Mesothelial cell of epicardium (in vitro differentiated cells): Measurements from ENCODE around the gene TRIM71. TPM values are rescaled to one million over a fixed set of nuclear protein-coding genes. Genes with fewer than 3 reads are reported as not detected.

ENCODE experiments used
- DNase-seq, 2 experiments: peaks; one replicate each; pipeline ENCODE4 v3.0.0; 2021; ENCODE audit warnings: low spot score in 2 of 2; ENCODE audit not compliant: unreplicated experiment in 2 of 2
- H3K27ac Mint-ChIP-seq: 2 replicates; pipeline ENCODE4 v1.8.0; 2021; ENCODE audit warnings: mixed read lengths
- H3K27me3 Mint-ChIP-seq: 2 replicates; pipeline ENCODE4 v1.8.0; 2021; ENCODE audit warnings: low read depth, mixed read lengths
- H3K36me3 Mint-ChIP-seq: 2 replicates; pipeline ENCODE4 v1.8.0; 2021; ENCODE audit warnings: mixed read lengths
- H3K4me1 Mint-ChIP-seq: 2 replicates; pipeline ENCODE4 v1.8.0; 2021; ENCODE audit warnings: mixed read lengths
- H3K4me3 Mint-ChIP-seq: 2 replicates; pipeline ENCODE4 v1.8.0; 2021; ENCODE audit warnings: mild to moderate bottlenecking, moderate library complexity, mixed read lengths
- H3K9me3 Mint-ChIP-seq: 2 replicates; pipeline ENCODE4 v1.8.0; 2021; ENCODE audit warnings: mixed read lengths
- CTCF ChIP-seq: fragments of 200-600 bp; sonication (generic); IDR thresholded peaks from one replicate; pipeline ENCODE4 v1.5.0; 2021; ENCODE audit warnings: antibody characterized with exemption; ENCODE audit not compliant: unreplicated experiment
- total RNA-seq: library from RNA; stranded (reverse); gene quantifications from 3 replicates; pipeline ENCODE4 v1.2.1, GENCODE V29; 2021

The TRIM71 gene
- total RNA-seq, 1 donor from 2014 or later: 2.7 TPM

GRCh38 chr3:32903953-32904352, 86.2 kb downstream of the TRIM71 start:
- DNase-seq: no peak
- Mint-ChIP-seq H3K4me1 (no peaks in the 10 kb centered on the region), H3K27ac (no peak overlapping the region), H3K9me3 (peaks cover 5% of the 10 kb centered on the region), H3K4me3 (no peak overlapping the region), H3K36me3 (no peaks in the 10 kb centered on the region), H3K27me3 (no peaks in the 10 kb centered on the region)
- no peak for TF ChIP-seq CTCF

DNA sequence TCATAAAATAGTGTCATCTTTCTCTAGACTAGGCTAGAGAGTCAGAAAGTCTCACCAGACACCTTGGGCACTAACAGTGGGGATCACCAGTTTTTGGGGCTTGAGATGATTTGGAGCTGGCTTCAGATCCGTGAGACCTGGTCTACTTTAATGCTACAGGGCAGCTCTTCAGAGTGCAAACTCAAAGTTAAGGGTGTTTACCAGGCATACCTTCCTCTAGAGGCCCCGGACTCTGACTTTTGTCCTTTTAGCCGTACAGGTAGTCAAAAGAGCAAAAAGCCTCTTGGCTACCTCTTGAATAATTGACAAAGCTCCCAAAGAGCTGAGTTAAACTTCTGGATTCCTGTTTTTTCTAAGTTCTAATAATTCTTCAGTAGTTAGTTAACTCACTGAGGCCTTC, 92.2 kb downstream of the TRIM71 start:
- H3K36me3 Mint-ChIP-seq: no peaks in the 10 kb centered on the region
- no peak for TF ChIP-seq CTCF
- no peaks in the 10 kb centered on the region for H3K27me3 Mint-ChIP-seq
- DNase-seq: no peak
- no peak overlapping the region for H3K4me3 Mint-ChIP-seq
- H3K27ac Mint-ChIP-seq: no peak overlapping the region
- no peaks in the 10 kb centered on the region for H3K4me1 Mint-ChIP-seq
- peaks cover 4% of the 10 kb centered on the region for H3K9me3 Mint-ChIP-seq

- TF ChIP-seq CTCF: no peak
- Mint-ChIP-seq H3K27ac (no peak overlapping the region), H3K9me3 (peaks cover 4% of the 10 kb centered on the region), H3K36me3 (no peaks in the 10 kb centered on the region), H3K4me3 (no peak overlapping the region), H3K27me3 (no peaks in the 10 kb centered on the region), H3K4me1 (no peaks in the 10 kb centered on the region)
- no peak for DNase-seq
These were observed 93.2 kb downstream of the TRIM71 start for GRCh38 chr3:32910954-32911353.

DNA sequence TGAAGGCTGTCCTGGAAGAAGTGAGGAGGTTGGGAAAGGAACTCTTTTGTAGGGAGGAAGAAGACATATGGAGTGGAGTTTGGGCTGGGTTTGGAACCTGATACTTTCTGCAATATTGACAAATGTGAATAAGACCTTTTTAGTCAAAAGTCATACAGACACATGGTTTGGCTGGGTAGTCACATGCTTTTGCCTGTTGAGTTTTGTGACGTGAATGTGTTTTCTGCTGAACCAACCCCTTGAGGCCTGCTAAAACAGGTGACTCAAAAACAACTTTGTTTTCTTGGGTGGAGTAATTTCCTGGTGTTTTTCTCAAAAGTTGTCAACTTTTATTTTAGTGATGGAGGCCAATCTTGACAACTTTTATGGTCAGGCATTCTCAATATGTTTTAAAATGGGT, 94.2 kb downstream of the TRIM71 start:
- TF ChIP-seq CTCF: no peak
- H3K4me1 Mint-ChIP-seq: no peaks in the 10 kb centered on the region
- H3K9me3 Mint-ChIP-seq: peaks cover 4% of the 10 kb centered on the region
- H3K4me3 Mint-ChIP-seq: no peak overlapping the region
- H3K27ac Mint-ChIP-seq: no peak overlapping the region
- no peak for DNase-seq
- no peaks in the 10 kb centered on the region for H3K36me3 Mint-ChIP-seq
- no peaks in the 10 kb centered on the region for H3K27me3 Mint-ChIP-seq

DNA sequence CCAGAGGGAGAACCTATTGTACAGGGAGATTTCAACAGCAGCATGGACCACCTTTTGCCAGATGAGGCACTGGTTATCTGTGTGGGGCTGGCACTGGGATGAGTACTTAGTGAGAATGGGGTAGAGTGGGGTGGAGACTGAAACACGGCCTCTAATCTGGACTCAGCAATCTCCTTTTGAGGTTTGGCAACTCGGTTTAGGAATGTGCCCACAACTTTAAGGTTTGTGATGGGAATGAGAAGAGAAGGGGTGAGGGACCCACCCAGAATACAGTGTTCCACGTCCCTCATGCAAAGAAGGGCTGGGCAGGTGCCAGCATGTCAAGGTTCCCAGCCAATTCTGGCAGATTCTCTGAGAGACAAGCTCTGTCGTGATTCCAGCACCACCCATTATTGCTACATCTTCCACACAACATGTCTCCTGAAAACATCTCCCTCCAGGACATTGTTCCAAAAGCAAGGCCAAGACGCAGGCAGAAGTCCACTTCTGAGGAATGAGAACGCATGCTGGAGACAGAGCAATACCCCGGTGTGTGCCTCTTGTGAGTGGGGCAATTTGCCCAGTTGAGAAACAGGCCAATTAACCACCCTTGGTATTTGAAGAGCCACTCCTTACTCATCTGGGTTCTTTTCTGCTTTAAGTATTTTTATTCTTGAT, 96.1 kb downstream of the TRIM71 start:
- no peaks in the 10 kb centered on the region for H3K36me3 Mint-ChIP-seq
- H3K9me3 Mint-ChIP-seq: peaks cover 4% of the 10 kb centered on the region
- no peak overlapping the region for H3K4me3 Mint-ChIP-seq
- TF ChIP-seq CTCF: no peak
- no peak for DNase-seq
- H3K27ac Mint-ChIP-seq: no peak overlapping the region
- H3K27me3 Mint-ChIP-seq: no peaks in the 10 kb centered on the region
- no peaks in the 10 kb centered on the region for H3K4me1 Mint-ChIP-seq

DNA sequence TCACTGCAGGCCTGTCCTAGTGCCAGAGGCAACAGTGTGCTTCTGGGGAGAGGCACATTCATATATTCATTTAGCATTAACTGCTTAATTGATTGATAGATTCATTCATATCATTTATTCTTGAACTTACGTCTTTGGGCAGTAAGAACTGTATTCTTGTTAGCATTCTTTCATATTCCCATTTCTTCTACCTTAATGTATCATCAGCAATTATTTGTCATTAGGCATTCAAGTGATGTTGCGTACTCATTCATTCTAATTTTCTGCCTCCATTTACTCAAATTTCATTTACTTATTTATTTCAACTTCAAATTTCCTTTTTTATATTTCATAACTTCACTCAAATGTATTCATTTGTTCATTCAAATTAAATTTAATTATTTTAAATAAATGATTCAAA, 102.1 kb downstream of the TRIM71 start:
- Mint-ChIP-seq H3K4me1 (no peaks in the 10 kb centered on the region), H3K36me3 (no peaks in the 10 kb centered on the region), H3K9me3 (no peaks in the 10 kb centered on the region), H3K27me3 (no peaks in the 10 kb centered on the region), H3K27ac (no peak overlapping the region), H3K4me3 (no peak overlapping the region)
- DNase-seq: no peak
- TF ChIP-seq CTCF: no peak
